Measurements from ENCODE around the gene ZNF516.

The ZNF516 gene

DNA sequence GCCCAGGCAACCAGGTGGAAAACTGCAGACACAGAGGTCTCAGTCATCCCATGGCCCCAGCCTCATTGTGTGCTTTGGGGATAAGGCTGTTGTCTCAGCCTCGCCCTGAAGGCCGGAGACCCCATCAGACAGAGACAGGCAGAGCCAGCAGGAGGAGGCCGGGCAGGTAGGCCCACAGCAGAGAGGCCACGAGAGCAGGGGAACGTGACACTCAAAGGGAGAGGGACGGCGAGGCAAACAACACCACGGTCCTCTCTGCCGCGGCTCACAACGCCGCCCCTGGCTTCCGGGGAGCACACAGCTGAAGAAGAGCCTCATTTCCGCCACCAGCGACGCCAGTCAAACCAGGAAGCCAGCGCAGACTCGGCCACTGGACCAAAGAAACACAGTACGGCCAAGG lies 103.3 kb downstream of the ZNF516 start:
- TF ChIP-seq, protein P1, sequence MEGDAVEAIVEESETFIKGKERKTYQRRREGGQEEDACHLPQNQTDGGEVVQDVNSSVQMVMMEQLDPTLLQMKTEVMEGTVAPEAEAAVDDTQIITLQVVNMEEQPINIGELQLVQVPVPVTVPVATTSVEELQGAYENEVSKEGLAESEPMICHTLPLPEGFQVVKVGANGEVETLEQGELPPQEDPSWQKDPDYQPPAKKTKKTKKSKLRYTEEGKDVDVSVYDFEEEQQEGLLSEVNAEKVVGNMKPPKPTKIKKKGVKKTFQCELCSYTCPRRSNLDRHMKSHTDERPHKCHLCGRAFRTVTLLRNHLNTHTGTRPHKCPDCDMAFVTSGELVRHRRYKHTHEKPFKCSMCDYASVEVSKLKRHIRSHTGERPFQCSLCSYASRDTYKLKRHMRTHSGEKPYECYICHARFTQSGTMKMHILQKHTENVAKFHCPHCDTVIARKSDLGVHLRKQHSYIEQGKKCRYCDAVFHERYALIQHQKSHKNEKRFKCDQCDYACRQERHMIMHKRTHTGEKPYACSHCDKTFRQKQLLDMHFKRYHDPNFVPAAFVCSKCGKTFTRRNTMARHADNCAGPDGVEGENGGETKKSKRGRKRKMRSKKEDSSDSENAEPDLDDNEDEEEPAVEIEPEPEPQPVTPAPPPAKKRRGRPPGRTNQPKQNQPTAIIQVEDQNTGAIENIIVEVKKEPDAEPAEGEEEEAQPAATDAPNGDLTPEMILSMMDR (IDR thresholded peaks at IDR 0.05; ENCODE audit: extremely low read depth, missing control alignments): no peak

DNA sequence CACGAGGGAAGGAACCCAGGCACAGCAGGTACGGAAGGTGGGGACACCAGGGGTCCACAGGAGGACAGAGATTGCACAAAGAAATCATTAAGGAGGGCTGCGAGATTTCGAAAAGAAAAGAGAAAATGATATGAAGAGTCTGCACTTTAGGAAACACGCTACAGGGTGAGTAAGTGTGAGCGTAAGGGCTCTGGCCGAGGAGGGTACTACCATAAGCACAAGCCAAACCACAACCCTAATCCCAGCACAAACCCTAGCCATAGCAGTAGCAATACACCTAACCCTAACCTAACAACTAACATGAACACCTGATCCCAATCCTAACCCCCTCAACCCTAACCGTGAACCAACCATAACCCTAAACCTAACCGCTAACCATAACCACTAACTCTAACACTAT lies 104.0 kb downstream of the ZNF516 start:
- TF ChIP-seq, protein P1 (IDR thresholded peaks at IDR 0.05; ENCODE audit: extremely low read depth, missing control alignments): no peak
- no peak for DNase-seq (ENCODE audit: low spot score)

More for the DNA sequence above, 103.3 kb downstream of the ZNF516 start:
- DNase-seq (ENCODE audit: low spot score): no peak

DNA sequence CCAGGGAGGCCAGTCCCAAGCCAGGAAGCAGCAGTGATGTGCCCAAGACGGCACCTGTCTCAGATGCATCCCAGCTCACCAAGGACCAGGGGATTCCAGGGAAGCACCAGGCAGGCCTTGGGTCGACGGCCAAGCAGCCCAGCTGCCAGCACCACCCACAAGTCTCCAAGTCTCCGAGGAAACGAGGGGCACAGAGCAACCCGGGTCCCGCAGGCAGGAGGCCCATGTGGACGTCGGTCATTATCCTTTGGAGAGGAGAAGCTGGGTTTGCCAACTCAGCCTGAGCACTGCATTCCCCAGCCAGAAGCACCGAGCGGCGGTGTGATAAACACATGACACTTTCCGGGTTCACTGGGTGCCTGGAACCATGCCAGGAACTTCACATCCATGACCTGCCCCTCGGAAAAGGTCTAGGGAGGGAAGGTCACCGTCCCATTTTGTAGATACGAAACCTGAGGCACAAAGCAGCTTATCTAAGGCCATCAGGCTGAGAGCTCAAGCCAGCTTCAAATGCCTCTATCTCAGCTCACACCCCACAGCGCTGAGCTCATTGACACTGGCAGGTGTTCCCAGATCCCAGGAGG lies 104.5 kb downstream of the ZNF516 start:
- TF ChIP-seq, protein P1 (IDR thresholded peaks at IDR 0.05; ENCODE audit: extremely low read depth, missing control alignments): no peak
- DNase-seq (ENCODE audit: low spot score): no peak

DNA sequence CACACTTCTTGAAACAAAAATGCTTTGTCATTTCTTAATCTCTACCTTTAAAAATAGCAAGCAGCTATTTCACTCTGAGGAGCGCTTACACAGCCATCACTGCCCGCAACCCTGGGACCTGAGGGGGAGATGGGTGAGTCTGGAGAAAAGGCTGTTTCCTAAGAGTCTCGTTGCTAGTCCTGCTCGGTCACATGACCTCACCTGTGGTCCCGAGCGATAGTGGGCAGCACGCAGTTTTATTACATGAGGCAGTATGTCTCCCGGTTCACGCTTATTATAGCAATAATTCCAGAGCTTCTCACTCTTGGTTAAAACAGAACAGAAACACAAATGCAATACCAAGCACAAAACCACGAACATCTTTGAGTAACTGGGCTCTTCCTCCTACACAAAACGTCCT lies 105.3 kb downstream of the ZNF516 start:
- TF ChIP-seq, protein P1 (IDR thresholded peaks at IDR 0.05; ENCODE audit: extremely low read depth, missing control alignments): no peak
- peak; percentile 25 for DNase-seq (ENCODE audit: low spot score)

DNA sequence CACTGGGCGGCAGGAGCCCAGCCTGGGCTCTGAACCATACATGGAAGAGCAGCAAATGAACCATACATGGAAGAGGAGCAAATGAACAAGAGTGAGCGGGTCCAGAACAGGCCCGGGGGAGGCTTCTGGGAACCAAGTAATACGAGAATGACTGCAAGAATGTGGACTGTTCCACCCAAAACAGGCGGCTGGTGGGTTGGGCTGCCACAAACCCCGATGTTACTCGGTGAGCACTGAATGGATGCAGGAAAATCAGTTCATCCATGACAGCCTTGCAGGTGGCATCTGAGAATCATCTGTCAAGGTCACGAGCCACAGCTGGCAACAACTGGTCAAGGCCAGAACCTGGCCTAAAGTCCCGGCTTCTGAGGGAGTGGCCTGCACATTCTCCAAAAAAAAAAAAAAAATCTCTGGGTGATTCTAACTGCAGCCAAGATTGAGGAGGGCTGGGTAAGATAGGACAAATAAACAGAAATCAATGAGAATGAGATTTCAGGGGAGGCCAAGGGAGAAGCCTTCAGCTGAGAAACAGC lies 106.1 kb downstream of the ZNF516 start:
- no peak for DNase-seq (ENCODE audit: low spot score)

DNA sequence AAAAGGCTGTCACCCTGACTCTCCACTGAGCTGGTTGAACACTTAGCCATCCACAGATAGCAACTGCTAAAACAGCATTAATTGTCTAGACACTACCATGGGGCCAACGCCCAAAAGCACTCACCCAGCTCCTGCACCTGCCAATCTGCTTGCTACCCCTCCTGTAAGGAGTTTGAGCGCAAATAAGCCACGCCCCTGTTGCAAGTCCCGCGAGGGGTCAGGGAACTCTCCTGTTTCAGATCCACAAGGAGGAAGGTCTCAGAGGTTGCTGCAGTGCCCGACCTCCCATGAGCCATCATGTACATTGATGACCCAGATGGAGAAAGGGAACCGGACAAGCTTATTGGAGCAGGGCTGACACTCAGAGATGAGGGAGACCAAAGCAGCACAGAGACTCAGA lies 106.8 kb downstream of the ZNF516 start:
- DNase-seq (ENCODE audit: low spot score): no peak
- TF ChIP-seq, protein P1 (IDR thresholded peaks at IDR 0.05; ENCODE audit: extremely low read depth, missing control alignments): no peak

More for the DNA sequence above, 106.1 kb downstream of the ZNF516 start:
- TF ChIP-seq, protein P1 (IDR thresholded peaks at IDR 0.05; ENCODE audit: extremely low read depth, missing control alignments): no peak

DNA sequence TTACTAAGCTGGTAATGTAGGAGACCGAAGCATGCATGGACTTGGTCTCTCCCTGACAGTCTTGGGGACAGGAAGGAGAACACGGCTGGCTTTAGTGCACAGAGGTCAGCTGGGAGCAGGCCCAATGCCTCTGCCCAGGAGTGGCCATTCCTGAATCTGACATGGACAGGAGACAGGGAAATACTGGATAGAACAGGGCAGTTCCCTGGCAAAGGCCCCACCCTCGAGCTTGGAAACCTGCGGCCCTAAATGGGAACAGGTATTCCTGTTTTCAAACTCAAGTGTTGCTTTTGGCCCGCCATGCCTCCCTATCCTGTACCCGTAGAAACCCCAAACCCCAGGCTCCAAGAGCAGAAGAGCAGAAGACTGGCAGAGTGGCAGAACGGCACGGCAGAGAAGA lies 107.4 kb downstream of the ZNF516 start:
- DNase-seq (ENCODE audit: low spot score): no peak
- TF ChIP-seq, protein P1 (IDR thresholded peaks at IDR 0.05; ENCODE audit: extremely low read depth, missing control alignments): no peak

Measured in GM20000 (cell line).